ENCODE measurements around the gene LRRC14B. TPM values are rescaled to one million over a fixed set of nuclear protein-coding genes. Genes with fewer than 3 reads are reported as not detected.

Gene LRRC14B
- total and polyA plus RNA-seq, 4 donors: 0.09 TPM; not detected in 3

DNA sequence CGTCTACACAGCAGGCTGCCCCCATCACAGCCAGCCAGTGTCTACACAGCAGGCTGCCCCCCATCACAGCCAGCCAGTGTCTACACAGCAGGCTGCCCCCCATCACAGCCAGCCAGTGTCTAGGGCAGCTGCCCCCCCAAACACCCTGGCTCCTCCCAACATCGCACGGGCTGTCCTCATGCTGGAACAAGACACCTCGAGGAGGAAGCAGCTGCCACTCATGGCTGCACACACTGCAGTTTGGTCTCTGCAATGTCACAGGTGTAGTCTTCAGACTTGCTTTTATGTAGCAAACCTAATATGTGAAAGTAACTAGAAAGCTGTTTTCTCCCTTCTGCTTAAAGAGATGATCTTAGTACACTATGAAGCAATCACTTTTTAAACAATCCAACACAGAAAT is 9.7 kb downstream of the LRRC14B start:
- Histone ChIP-seq H3K4me1 (ENCODE audit: control insufficient read depth in 4 of 4, insufficient read depth in 4 of 4, low read length in 3 of 4) (no peaks in the 10 kb centered on the region), H3K36me3 (ENCODE audit: control insufficient read depth in 4 of 4, insufficient read depth in 3 of 4, low read depth in 1 of 4, low read length in 3 of 4) (peaks cover 0 to 24% (median 8%) of the 10 kb centered on the region in 4 donors), H3K27ac (ENCODE audit: low read depth in 1 of 2, low read length in 2 of 2) (no peak overlapping the region), H3K9ac (ENCODE audit: low read depth in 1 of 2, low read length in 2 of 2) (no peak overlapping the region), H3K27me3 (ENCODE audit: control insufficient read depth in 4 of 4, insufficient read depth in 4 of 4, low read length in 3 of 4) (no peaks in the 10 kb centered on the region), H3K4me3 (ENCODE audit: low read depth in 1 of 3, low read length in 3 of 3) (no peak overlapping the region), H3K9me3 (ENCODE audit: control insufficient read depth in 4 of 4, low read length in 3 of 4) (no peaks in the 10 kb centered on the region)
- 87% methylated on average over 4 of the region's 4 CpGs for WGBS
- TF ChIP-seq, protein P1, sequence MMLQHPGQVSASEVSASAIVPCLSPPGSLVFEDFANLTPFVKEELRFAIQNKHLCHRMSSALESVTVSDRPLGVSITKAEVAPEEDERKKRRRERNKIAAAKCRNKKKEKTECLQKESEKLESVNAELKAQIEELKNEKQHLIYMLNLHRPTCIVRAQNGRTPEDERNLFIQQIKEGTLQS (IDR thresholded peaks at IDR 0.05): no peak
- TF ChIP-seq JUND (IDR thresholded peaks at IDR 0.05) (no peak), YY1 (IDR thresholded peaks at IDR 0.05) (no peak), EGR1 (IDR thresholded peaks at IDR 0.05; ENCODE audit: low read depth in 2 of 2) (no peak), RXRA (IDR thresholded peaks at IDR 0.05) (no peak), HNF4A (conservative IDR thresholded peaks at IDR 0.05) (no peak), NR2F2 (IDR thresholded peaks at IDR 0.05) (no peak), RAD21 (IDR thresholded peaks at IDR 0.05) (no peak), GABPA (IDR thresholded peaks at IDR 0.05 in 1 of 2, conservative IDR thresholded peaks at IDR 0.05 in 1 of 2) (no peak), TAF1 (conservative IDR thresholded peaks at IDR 0.05) (no peak), HNF4G (IDR thresholded peaks at IDR 0.05) (no peak), FOXA1 (IDR thresholded peaks at IDR 0.05) (no peak), FOXA2 (IDR thresholded peaks at IDR 0.05) (no peak), SP1 (IDR thresholded peaks at IDR 0.05) (no peak)
- TF ChIP-seq, protein P2, sequence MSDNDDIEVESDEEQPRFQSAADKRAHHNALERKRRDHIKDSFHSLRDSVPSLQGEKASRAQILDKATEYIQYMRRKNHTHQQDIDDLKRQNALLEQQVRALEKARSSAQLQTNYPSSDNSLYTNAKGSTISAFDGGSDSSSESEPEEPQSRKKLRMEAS (IDR thresholded peaks at IDR 0.05): no peak
- TF ChIP-seq, protein P3, sequence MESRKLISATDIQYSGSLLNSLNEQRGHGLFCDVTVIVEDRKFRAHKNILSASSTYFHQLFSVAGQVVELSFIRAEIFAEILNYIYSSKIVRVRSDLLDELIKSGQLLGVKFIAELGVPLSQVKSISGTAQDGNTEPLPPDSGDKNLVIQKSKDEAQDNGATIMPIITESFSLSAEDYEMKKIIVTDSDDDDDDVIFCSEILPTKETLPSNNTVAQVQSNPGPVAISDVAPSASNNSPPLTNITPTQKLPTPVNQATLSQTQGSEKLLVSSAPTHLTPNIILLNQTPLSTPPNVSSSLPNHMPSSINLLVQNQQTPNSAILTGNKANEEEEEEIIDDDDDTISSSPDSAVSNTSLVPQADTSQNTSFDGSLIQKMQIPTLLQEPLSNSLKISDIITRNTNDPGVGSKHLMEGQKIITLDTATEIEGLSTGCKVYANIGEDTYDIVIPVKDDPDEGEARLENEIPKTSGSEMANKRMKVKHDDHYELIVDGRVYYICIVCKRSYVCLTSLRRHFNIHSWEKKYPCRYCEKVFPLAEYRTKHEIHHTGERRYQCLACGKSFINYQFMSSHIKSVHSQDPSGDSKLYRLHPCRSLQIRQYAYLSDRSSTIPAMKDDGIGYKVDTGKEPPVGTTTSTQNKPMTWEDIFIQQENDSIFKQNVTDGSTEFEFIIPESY (IDR thresholded peaks at IDR 0.05): no peak
- TF ChIP-seq, protein P4, sequence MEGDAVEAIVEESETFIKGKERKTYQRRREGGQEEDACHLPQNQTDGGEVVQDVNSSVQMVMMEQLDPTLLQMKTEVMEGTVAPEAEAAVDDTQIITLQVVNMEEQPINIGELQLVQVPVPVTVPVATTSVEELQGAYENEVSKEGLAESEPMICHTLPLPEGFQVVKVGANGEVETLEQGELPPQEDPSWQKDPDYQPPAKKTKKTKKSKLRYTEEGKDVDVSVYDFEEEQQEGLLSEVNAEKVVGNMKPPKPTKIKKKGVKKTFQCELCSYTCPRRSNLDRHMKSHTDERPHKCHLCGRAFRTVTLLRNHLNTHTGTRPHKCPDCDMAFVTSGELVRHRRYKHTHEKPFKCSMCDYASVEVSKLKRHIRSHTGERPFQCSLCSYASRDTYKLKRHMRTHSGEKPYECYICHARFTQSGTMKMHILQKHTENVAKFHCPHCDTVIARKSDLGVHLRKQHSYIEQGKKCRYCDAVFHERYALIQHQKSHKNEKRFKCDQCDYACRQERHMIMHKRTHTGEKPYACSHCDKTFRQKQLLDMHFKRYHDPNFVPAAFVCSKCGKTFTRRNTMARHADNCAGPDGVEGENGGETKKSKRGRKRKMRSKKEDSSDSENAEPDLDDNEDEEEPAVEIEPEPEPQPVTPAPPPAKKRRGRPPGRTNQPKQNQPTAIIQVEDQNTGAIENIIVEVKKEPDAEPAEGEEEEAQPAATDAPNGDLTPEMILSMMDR (IDR thresholded peaks at IDR 0.05; ENCODE audit: low read depth, low read length, missing input control): no peak
- TF ChIP-seq, protein P5, sequence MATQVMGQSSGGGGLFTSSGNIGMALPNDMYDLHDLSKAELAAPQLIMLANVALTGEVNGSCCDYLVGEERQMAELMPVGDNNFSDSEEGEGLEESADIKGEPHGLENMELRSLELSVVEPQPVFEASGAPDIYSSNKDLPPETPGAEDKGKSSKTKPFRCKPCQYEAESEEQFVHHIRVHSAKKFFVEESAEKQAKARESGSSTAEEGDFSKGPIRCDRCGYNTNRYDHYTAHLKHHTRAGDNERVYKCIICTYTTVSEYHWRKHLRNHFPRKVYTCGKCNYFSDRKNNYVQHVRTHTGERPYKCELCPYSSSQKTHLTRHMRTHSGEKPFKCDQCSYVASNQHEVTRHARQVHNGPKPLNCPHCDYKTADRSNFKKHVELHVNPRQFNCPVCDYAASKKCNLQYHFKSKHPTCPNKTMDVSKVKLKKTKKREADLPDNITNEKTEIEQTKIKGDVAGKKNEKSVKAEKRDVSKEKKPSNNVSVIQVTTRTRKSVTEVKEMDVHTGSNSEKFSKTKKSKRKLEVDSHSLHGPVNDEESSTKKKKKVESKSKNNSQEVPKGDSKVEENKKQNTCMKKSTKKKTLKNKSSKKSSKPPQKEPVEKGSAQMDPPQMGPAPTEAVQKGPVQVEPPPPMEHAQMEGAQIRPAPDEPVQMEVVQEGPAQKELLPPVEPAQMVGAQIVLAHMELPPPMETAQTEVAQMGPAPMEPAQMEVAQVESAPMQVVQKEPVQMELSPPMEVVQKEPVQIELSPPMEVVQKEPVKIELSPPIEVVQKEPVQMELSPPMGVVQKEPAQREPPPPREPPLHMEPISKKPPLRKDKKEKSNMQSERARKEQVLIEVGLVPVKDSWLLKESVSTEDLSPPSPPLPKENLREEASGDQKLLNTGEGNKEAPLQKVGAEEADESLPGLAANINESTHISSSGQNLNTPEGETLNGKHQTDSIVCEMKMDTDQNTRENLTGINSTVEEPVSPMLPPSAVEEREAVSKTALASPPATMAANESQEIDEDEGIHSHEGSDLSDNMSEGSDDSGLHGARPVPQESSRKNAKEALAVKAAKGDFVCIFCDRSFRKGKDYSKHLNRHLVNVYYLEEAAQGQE (IDR thresholded peaks at IDR 0.05): no peak
- no peak for DNase-seq (ENCODE audit: low spot score)

All from liver (tissue), 9 donors.